Activated CD4-positive, alpha-beta T cell treated with anti-CD3 and anti-CD28 coated beads for 4 hours (primary cell): ENCODE data around the gene TAS2R41.
"Not testable (repeated sequence)": the region's sequence is repeated elsewhere in the genome, so short reads cannot be mapped to it uniquely, and the experiment has no call there.

Source experiments
- DNase-seq, 2 donors: peaks; one replicate each; pipeline ENCODE4 v3.0.0-alpha.2; 2020

TAS2R41 gene

DNA sequence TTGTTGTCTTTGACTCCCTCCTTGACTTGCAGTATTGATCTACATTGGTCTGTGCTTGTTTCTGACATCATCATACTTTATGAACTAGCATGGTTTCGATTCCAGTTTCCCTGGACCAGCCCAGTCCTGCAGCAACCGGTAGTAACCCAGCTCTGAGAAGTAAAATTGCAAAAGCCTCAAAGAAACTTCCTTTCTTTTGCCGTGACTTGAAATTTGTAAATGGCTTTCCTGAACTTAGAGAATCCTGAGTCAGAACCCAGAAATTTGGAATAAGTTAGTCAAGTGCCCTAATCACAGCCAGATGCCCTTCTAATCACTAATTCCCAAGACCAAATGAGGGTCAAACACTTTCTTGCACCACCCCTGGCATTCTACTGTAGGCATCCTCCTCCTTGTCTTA is 19.4 kb upstream of the TAS2R41 start:
- no peak for DNase-seq

GRCh38 chr7:143458681-143459080 is 19.0 kb upstream of the TAS2R41 start:
- no peak for DNase-seq

GRCh38 chr7:143459359-143459758 is 18.3 kb upstream of the TAS2R41 start:
- DNase-seq, result no peak

DNA sequence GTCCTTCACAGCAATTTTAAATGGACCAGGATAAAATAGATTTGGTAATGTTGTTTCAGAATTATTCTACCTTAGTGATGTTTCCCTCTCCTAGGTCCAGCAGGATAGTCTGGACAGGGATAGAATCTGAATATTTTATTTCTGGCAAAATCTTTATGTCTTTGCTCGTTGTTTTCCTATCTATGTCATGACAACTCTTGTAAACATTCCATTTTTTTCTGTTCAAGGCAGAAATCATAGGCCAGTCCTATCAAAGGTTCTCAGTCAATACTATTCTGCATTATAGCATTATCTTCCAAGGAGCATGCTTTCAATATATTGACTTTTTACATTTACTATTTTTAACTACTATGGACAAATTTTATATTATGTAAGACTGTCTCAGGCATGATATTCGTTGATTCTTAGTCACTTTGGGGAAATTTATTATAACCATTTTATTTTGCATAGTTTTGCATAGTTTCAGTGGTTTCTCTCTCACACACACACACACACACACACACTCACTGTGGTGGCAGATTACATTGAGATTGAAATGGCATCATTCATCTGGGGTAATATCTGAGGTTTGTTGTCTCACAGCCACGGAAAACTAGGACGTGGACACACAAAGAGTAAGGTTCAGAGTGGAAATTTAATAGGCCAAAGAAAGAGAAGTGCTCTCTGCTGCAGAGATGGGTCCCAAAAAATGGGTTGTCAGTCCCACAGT is 17.2 kb upstream of the TAS2R41 start:
- no peak for DNase-seq

DNA sequence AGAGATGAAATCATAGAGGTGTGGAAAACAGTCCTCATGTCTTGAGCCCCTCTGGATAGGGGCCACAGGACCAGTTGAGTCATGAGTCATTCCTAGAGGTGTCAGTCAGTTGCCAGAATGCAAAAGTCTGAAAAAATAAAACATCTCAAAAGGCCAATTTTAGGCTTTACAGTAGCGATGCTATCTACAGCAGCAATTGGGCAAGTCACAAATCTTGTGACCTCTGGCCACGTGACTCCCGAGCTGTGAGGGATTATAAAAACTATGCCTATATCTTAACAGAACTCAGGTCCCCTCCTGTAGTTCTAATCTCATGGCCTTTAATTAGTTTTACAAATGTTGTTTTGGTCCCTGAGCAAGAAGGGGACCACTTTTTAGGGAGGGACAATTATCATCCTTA is 15.6 kb upstream of the TAS2R41 start:
- DNase-seq, result no peak

DNA sequence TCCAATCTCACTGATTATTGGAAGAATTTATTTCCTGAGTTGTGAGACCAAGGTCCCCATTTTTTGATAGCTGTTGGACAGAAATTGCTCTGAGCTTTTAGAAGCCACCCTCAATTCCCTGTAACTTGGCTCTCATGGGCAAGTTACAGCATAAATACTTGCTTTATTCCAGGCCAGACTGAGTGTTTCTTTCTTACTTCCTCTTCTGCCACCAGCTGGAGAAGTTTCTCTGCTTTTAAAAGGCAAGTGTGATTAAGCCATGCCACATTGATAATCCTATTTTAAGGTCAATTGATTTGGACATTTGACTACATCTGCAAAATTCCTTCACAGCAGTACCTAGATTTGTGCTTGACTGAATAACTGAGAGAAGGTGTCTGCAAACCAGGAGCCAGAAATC is 14.1 kb upstream of the TAS2R41 start:
- no peak for DNase-seq

- DNase-seq, result no peak
Measured at GRCh38 chr7:143463957-143464356, 13.7 kb upstream of the TAS2R41 start.

DNA sequence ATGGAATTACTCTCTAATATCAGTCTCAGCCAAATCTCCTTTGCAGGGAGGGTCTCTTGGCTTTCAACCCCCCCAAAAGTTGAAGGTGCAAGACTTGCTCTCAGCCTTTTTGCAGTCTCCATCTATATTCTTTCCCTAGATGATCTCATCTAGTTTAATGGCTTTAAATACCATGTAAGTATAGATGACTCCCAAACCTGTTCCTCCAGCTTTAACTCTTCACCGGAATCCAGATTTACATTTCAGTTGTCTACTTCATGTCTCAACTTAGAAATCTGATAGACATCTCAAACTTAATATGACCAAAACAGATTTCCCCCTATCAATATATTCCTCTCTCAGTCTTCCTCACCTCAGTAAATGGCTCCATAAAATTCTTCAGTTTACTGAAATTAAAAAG is 9.9 kb upstream of the TAS2R41 start:
- no peak for DNase-seq

- not testable (repeated sequence) for DNase-seq
Measured at GRCh38 chr7:143472071-143472689, 5.5 kb upstream of the TAS2R41 start.

GRCh38 chr7:143479055-143479766 is 1.5 kb downstream of the TAS2R41 start:
- DNase-seq, result no peak

GRCh38 chr7:143480501-143480900 is 2.8 kb downstream of the TAS2R41 start:
- no peak for DNase-seq

GRCh38 chr7:143484119-143484518 is 6.4 kb downstream of the TAS2R41 start:
- DNase-seq, result no peak

GRCh38 chr7:143485094-143485493 is 7.4 kb downstream of the TAS2R41 start:
- no peak for DNase-seq

DNA sequence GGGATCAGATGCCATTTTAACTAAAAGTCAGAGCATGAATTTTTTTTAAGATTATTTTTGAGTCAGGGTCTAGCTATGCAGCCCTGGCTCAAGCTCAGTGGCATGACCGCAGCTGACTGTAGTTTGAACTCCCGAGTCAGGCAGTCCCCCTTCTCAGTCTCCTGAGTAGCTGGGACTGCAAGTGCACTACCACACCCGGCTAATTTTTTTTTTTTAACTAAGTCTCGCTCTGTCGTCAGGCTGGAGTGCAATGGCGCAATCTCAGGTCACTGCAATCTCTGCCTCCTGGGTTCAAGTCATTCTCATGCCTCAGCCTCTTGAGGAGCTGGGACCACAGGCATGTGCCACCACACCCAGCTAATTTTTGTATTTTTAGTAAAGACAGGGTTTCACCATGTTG is 7.8 kb downstream of the TAS2R41 start:
- no peak for DNase-seq

DNA sequence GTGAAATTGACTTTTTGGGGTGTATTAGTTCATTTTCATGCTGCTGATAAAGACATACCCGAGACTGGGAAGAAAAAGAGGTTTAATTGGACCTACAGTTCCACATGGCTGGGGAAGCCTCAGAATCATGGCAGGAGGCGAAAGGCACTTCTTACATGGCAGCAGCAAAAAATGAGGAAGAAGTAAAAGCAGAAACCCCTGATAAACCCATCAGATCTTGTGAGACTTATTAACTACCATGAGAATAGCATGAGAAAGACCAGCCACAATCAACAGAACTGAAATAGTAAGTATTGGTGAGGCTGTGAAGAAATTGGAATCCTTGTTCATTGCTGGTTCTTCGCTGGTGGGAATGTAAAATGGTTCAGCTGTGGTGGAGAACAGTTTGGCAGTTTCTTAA is 8.6 kb downstream of the TAS2R41 start:
- not testable (repeated sequence) for DNase-seq

DNA sequence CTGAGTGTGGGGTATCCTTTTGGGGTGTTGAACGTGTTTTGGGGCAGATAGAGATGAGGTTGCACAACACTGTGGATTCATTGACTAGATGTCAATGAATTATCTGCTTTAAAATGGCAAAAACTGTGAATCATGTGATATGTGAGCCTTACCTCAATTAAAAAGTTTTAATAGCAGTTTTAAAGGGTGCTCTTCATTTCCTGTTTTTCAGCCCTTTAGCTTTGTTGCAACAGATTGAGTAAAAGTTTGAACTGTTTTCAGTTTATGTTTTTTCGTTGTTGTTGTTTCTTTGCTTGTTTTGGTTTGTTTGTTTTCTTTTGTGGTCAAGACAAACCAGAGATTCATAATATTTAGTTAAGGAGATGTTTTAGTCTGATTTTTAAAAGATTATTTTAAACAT is 9.4 kb downstream of the TAS2R41 start:
- no peak for DNase-seq

DNA sequence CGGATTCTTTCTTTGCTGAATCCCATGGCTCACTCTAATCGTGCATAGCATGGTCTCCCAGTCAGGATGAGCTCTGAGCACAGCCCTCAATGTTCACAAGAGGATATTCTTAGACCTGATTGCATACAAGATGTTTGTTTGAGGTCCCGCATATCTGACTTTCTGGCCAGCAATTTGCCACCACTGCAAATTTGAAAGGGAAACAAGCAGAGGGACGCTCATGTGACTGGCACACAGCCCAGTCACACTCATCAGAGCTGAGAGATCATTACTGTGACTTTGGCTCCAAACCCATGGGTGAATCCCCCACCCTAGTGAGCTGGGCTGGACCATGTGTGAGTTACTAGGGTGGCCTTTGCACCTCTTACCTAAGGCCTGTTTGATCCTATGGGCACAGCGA is 9.9 kb downstream of the TAS2R41 start:
- DNase-seq, result no peak

DNA sequence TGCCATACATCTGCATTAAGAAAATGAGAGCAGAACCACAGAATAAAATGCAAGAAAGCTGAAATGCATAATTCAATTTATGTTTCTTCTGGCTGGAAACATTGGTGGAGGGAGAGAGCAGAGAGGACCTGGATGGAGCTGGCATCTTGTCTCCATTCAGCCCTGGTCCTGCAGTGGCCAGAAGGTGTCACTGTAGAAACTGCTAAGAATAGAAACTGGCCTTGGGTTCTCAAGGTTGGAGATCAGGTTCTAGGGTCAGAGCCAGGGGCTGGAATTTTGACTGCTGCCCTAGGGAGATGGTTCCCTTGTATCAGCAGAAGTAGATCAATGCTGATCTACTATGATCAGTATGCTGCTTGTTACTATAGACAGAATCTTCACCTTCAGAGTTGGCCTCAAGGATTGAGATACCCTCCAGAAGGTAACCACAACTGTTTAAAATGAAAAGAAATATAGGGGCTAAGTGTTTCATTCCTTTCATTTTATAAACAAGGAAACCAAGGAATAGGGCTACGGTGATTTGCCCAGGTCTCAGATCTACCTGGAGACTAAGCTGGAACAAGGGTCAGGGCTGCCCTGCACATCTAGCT is 13.1 kb downstream of the TAS2R41 start:
- no peak for DNase-seq

DNA sequence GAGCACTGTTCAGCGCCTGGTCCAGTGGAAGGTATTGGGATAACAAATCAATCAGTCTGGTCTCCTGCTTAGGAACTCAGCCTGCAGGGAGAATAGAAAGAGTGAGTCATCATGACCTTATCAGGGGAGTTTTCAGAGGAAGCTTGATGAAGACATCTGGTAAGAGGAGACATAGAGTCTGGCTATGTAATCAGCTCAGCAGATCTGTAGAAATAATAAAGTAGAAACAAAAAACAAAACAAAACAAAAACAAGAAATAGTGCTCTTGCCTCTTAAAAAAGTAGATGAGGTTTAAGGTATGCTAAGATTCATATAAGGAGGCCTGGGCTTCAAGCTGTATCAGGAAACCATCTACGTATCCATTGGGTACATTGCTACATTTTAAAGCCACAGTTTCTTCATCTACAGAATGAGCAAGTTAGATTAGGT is 14.4 kb downstream of the TAS2R41 start:
- no peak for DNase-seq

- no peak for DNase-seq
Measured at GRCh38 chr7:143492799-143493739, 15.4 kb downstream of the TAS2R41 start.

DNA sequence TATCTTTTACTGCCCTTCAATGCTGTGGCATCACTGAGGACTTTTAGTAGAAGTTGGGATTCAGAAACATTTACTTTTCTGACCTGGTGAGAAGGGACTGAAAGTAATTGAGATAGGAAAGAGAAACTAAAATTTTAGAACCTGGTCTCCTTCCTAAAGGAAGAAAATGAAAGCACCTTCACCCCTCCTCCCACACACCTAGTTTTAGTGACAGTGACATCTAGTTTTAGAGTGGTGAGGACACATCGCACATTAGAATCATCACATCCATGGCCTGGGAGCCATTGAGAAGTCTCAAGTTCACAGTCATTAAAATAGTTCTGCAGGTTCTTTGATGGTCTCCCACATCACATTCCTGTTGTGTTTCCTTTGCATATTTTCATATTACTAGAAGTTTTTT is 16.1 kb downstream of the TAS2R41 start:
- no peak for DNase-seq

DNA sequence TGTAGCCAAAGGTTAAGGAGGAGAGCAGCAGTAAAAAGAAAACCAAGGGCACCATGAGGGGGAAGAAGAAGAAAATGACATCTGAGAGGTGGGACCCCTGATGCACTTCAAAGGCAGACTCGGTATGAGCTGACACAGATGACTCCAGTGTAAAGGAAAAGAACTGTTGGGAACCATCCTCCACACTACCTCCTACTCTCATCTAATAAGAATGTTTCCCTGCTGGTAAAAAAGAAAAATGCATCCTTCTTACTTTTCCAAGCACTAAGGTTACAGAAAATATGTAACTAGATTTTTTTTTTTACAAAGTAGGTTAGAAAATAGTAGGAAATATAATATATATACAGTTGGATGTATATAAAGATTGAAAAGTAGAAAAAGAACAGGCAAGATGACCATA is 16.9 kb downstream of the TAS2R41 start:
- DNase-seq, result no peak

GRCh38 chr7:143495851-143496250 is 18.2 kb downstream of the TAS2R41 start:
- DNase-seq, result no peak
